ENCODE data around the gene MPP3.
"Not testable (repeated sequence)": the region's sequence is repeated elsewhere in the genome, so short reads cannot be mapped to it uniquely, and the experiment has no call there.

MPP3 gene

GRCh38 chr17:43860077-43860725, 27.3 kb upstream of the MPP3 start:
- no peak for DNase-seq

GRCh38 chr17:43857957-43858600, 25.1 kb upstream of the MPP3 start:
- DNase-seq, result no peak

- no peak for DNase-seq
Observed at GRCh38 chr17:43857141-43857540, 24.2 kb upstream of the MPP3 start.

GRCh38 chr17:43856141-43856540, 23.2 kb upstream of the MPP3 start:
- DNase-seq, result no peak

- DNase-seq, result no peak
Observed at GRCh38 chr17:43855061-43855460, 22.1 kb upstream of the MPP3 start.

- no peak for DNase-seq
Observed at GRCh38 chr17:43854498-43854897, 21.6 kb upstream of the MPP3 start.

- no peak for DNase-seq
Observed at GRCh38 chr17:43853546-43853945, 20.6 kb upstream of the MPP3 start.

GRCh38 chr17:43852571-43852970, 19.6 kb upstream of the MPP3 start:
- no peak for DNase-seq

- DNase-seq, result no peak
Observed at GRCh38 chr17:43849116-43849515, 16.2 kb upstream of the MPP3 start.

GRCh38 chr17:43848601-43849000, 15.7 kb upstream of the MPP3 start:
- DNase-seq, result no peak

GRCh38 chr17:43846963-43847371, 14.0 kb upstream of the MPP3 start, which contains the start of gene CD300LG:
TSS of gene CD300LG (plus strand) at chr17:43847176. CDS start at chr17:43847217, 41 bp downstream.
- DNase-seq, result no peak

GRCh38 chr17:43846221-43846712, 13.3 kb upstream of the MPP3 start:
- DNase-seq, result peak; percentile 79

GRCh38 chr17:43845766-43846165, 12.8 kb upstream of the MPP3 start:
- no peak for DNase-seq

- no peak for DNase-seq
Observed at GRCh38 chr17:43844241-43844640, 11.3 kb upstream of the MPP3 start.

- no peak for DNase-seq
Observed at GRCh38 chr17:43842975-43843325, 10.0 kb upstream of the MPP3 start.

GRCh38 chr17:43842091-43842974, 9.4 kb upstream of the MPP3 start:
- not testable (repeated sequence) for DNase-seq

- no peak for DNase-seq
Observed at GRCh38 chr17:43841282-43841681, 8.3 kb upstream of the MPP3 start.

- DNase-seq, result no peak
Observed at GRCh38 chr17:43840814-43841213, 7.9 kb upstream of the MPP3 start.

GRCh38 chr17:43839670-43840108, 6.7 kb upstream of the MPP3 start:
- no peak for DNase-seq

GRCh38 chr17:43834106-43834505, 1.2 kb upstream of the MPP3 start:
- DNase-seq, result no peak

- peak; percentile 12 for DNase-seq
Observed at GRCh38 chr17:43832168-43832975, 574 bp downstream of the MPP3 start.

- DNase-seq, result no peak
Observed at GRCh38 chr17:43831633-43832032, 1.3 kb downstream of the MPP3 start.
